HG03108 (cell line): ENCODE data around the gene TSKS.
"Not testable (repeated sequence)": the region's sequence is repeated elsewhere in the genome, so short reads cannot be mapped to it uniquely, and the experiment has no call there.

Source experiments
- ATAC-seq: cut with Tn5 transposase; IDR thresholded peaks from one replicate; pipeline ENCODE4 v1.9.1; 2021; ENCODE audit warnings: moderate library complexity; ENCODE audit not compliant: unreplicated experiment

TSKS gene

DNA sequence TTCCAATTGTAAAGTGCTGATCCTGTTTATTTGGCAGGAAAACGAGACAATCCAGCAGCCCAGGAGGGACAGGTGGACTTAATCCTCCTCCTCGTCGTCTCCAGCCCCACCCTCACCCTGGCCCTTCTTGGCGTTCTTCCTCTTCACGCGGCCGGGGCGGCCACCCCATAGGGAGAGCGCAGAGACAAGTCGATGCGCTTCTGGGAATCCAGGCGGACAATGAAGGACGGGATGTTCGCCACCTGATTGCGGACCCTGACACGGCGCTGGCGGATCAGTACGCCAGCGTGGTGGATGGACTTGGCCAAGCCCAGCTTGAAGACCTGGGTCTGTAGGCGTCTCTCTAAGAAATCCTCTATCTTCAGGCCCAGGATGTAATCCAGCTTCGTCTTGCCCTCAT is 43.7 kb downstream of the TSKS start:
- not testable (repeated sequence) for ATAC-seq

- no peak for ATAC-seq
Measured at GRCh38 chr19:49718991-49719390, 44.1 kb downstream of the TSKS start.

DNA sequence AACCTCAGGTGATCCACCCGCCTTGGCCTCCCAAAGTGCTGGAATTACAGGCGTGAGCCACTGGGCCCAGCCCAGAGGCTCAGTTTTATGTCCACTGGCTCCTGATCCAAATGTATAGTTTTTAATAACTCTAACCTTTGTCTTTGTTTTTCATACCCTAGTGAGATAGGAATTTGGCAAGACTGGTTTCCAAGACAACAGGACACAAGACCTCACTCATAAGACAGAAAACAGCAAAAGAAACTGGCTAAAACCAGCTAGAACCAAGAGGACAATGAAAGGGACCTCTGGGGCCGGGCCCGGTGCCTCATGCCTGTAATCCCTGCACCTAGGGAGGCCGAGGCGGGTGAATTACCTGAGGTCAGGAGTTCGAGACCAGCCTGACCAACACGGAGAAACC is 44.6 kb downstream of the TSKS start:
- ATAC-seq: no peak

DNA sequence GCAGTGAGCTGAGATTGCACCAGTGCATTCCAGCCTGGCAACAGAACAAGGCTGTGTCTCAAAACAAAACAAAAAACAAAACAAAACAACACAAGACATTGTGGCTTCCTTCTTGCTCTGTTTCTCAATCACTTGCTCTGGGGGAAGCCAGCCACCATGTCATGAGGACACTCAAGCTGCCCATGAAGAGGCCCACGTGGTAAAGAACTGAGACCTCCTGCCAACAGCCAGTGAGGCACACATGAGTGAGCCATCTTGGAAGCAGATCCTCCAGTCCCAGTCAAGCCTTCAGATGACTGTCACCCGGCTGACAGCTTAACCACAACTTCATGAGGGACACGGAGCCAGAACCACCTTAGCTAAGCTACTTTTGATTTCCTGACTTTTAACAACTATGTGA is 47.0 kb downstream of the TSKS start:
- ATAC-seq: no peak

DNA sequence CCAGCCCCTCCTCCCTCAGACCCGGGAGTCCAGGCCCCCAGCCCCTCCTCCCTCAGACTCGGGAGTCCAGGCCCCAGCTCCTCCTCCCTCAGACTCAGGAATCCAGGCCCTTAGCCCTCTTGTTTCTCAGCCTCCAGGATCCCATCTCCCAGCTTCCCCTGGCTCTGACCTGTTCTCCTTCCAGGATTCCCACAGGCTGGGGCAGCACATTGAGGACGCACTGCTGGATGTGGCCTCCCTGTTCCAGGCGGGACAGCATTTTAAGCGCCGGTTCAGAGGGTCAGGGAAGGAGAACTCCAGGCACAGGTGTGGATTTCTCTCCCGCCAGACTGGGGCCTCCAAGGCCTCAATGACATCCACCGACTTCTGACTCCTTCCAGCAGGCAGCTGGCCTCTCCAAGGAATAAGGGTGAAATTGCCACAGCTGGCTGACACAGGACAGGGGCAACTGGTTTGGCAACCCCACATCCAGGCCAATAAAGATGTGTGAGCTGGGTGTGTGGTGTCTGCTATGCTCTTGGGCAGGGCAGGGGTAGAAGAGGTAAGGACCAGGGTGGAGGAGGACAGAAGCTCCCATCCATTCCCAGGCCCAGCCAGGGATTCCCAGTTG is 49.8 kb downstream of the TSKS start:
- no peak for ATAC-seq

GRCh38 chr19:49712397-49712859 is 50.7 kb downstream of the TSKS start:
- no peak for ATAC-seq

- no peak for ATAC-seq
Measured at GRCh38 chr19:49710372-49710951, 52.6 kb downstream of the TSKS start.

GRCh38 chr19:49705919-49706318 is 57.2 kb downstream of the TSKS start:
- no peak for ATAC-seq

- ATAC-seq: no peak
Measured at GRCh38 chr19:49704888-49705642, 58.0 kb downstream of the TSKS start.

DNA sequence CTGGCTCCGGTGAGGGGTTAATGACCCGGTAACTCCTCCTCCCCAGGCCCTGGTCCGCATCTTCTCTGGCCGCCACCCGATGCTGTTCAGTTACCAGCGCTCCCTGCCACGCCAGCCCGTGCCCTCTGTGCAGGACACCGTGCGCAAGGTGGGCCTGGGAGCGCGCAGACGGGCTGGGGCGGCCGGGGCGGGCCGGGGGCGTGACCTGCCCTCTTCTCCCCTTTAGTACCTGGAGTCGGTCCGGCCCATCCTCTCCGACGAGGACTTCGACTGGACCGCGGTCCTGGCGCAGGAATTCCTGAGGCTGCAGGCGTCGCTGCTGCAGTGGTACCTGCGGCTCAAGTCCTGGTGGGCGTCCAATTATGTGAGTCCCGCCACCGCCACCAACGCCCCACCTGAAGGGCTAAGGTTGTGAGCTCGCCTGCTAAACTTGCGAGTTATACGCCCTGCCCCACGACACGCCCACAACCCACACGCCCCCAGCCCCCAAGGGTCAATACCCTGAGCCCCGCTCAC is 61.8 kb downstream of the TSKS start:
- ATAC-seq: no peak

GRCh38 chr19:49700563-49700962 is 62.5 kb downstream of the TSKS start:
- ATAC-seq: no peak

- no peak for ATAC-seq
Measured at GRCh38 chr19:49699364-49699763, 63.7 kb downstream of the TSKS start.

DNA sequence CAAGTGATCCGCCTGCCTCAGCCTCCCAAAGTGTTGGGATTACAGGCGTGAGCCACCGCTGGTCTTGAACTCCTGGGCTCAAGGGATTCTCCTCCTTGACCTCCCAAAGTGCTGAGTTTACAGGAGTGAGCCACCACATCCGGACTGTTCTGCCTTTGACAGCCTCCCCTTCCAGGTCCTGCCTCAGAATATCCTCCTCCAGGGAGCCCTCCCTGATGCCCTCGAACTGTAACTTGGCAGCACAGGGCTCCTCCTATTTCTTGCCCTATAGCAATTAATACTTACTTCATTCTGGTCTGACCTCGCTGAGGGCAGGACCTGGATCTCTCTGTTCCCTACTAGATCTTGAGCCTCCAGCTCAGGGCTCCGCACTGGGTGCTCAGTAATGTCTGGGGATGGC is 66.2 kb downstream of the TSKS start:
- no peak for ATAC-seq

- no peak for ATAC-seq
Measured at GRCh38 chr19:49696115-49696514, 67.0 kb downstream of the TSKS start.

DNA sequence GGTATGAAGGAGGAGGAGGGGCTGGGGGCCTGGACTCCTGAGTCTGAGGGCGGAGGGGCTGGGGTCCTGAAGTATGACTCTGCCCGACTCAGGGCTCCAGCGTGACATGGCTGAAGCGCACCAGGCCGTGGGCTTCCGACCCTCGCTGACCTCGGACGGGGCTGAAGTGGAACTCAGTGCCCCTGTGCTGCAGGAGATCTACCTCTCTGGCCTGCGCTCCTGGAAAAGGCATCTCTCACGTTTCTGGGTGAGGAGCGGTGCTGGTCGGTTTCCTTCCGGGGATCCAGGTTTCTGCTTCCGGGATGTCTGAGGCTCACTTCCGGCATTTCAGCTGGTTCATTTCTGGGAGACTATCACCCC is 71.0 kb downstream of the TSKS start:
- no peak for ATAC-seq

GRCh38 chr19:49691243-49692146 is 71.6 kb downstream of the TSKS start:
- ATAC-seq: no peak

GRCh38 chr19:49690656-49691242 is 72.4 kb downstream of the TSKS start, which contains the start of gene CPT1C:
CPT1C (plus strand) TSS chr19:49691116; CDS start chr19:49692253, 1,137 bp downstream.
- ATAC-seq: no peak

DNA sequence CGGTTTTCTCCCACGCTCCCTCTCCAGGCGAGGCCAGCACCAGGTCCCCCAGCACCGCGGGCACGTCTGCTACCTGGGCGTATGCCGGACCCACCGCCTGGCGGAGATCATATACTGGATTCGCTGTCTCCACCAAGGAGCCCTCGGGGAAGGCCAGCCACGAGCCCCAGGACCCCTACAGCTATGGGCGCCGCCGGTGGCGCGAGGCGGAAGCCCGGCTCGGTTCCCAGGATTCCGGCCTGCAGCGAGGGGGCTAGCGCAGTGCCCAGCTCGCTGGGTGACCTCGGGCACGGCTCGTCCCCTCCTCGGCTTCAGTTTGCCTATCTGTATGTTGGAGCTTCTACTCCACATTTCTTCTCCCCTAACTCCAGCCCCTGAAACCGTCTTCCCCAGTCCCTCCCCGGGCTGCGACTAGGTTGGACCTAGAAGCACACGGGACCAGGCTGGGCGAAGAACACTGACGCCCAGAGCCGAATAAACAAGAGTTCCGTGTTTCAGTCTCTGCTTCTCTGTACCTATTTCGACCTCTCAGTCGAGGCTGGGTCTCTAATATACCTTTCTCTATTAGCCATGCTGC is 72.9 kb downstream of the TSKS start:
- ATAC-seq: no peak
